ENCODE measurements around the gene TFAP2E. TPM values are rescaled to one million over a fixed set of nuclear protein-coding genes. Genes with fewer than 3 reads are reported as not detected.

TFAP2E gene
- total RNA-seq, 1 experiment from 2014 or later, result 0.94 TPM

DNA sequence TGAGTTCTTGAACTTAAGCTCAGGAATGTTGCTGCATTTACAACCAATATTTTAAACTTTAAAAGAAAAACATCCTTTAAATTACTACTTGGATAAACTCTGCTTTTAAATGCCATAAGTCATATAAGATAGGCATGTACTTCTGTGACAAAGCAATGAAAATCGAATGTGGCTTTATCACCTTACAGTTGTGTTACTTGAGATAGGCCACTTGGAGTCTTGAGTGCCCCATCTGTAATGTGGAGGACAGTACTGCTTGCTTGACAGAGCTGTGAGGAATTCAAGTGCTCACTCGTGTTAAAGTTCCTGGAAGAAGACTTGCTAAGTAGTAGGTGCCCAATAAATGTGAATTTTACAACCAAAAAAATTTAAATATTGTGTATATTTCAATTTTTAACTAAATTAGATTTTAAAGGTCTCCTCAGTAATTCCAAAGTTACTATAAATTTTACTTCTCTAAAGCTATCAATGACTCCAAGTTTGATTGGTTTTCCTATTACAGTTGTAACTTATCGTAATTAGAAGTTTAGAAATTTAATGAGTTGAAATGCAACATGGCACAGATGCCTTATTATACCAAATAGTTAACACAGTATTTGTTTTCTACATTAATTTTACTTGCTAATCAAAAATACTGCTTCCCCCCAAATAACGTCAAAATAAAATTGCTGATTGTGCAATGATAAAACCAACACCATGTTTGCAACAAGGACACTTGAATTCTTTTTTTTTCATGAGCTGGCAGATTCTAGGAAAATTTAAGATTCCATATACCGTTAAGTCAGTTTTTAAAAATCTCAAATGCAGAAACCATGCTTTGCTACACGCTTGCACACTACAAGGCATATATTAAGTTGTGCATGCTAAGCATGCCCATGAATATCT, 46.4 kb downstream of the TFAP2E start:
- Histone ChIP-seq H3K4me3 (ENCODE audit: insufficient read depth, low read depth, low read length) (no peak overlapping the region), H3K36me3 (replicated peaks; ENCODE audit: control insufficient read depth, insufficient read depth, low read length) (peaks cover 2% of the 10 kb centered on the region), H3K27me3 (ENCODE audit: control insufficient read depth, insufficient read depth, low read length) (no peaks in the 10 kb centered on the region)
- DNase-seq, result no peak

DNA sequence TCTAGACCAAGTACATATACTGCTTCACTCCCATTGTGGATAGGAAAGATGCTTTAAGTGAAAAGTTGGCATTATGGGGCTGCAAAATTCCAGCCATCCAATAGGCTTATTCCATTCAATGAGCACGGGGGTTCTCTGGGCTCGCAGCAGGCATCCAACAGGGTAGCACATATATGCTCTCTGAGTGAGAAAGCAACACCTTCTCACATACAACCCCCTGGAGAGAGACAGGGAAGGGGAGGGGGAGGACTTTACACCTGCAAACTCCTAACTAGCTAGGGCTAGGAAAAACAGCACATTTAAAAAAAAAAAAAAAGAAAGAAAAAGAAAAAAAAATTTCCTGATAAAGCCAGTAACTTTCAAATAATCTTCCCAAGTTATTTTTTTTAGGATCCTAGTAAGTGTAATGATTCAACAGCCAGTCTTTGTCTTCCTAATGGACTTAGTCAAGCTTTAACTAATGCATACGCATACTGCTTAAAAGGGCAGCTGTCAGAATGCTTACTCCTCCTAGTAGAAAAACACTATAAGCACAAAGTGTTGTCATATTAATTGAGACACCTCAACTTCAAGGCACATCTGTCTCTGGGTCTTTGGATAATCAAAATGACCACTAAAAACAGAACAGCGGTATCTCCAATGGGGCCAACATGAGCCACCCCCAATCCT, 49.5 kb downstream of the TFAP2E start:
- Histone ChIP-seq H3K36me3 (replicated peaks; ENCODE audit: control insufficient read depth, insufficient read depth, low read length) (peaks cover 2% of the 10 kb centered on the region), H3K27me3 (ENCODE audit: control insufficient read depth, insufficient read depth, low read length) (no peaks in the 10 kb centered on the region), H3K4me3 (ENCODE audit: insufficient read depth, low read depth, low read length) (no peak overlapping the region)
- peak; percentile 48 for DNase-seq

DNA sequence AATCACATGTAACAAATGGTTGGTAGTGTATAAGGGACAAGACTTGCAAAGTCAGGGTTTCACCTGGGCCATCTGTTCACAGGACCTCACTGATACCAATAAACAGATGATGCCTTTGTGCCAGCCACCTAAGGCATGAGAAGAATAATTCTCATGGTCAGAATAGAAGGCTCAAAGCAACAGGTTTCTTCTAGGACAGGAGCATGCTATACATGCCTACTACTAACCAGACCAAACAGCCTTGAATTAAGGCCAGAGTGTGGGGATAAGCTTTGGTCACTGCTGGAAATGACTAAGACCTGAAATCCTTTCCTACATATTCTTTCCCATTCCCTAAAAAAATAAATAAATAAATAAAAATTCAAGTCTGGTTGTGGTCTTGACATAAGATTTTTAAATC, 50.7 kb downstream of the TFAP2E start:
- Histone ChIP-seq H3K36me3 (replicated peaks; ENCODE audit: control insufficient read depth, insufficient read depth, low read length) (peaks cover 2% of the 10 kb centered on the region), H3K27me3 (ENCODE audit: control insufficient read depth, insufficient read depth, low read length) (no peaks in the 10 kb centered on the region), H3K4me3 (ENCODE audit: insufficient read depth, low read depth, low read length) (no peak overlapping the region)
- DNase-seq, result no peak

GRCh38 chr1:35629051-35629450, 55.9 kb downstream of the TFAP2E start:
- Histone ChIP-seq H3K27me3 (ENCODE audit: control insufficient read depth, insufficient read depth, low read length) (no peaks in the 10 kb centered on the region), H3K36me3 (replicated peaks; ENCODE audit: control insufficient read depth, insufficient read depth, low read length) (peaks cover 14% of the 10 kb centered on the region), H3K4me3 (ENCODE audit: insufficient read depth, low read depth, low read length) (no peak overlapping the region)
- no peak for DNase-seq

GRCh38 chr1:35631396-35631795, 58.3 kb downstream of the TFAP2E start:
- no peaks in the 10 kb centered on the region for H3K27me3 ChIP-seq (ENCODE audit: control insufficient read depth, insufficient read depth, low read length)
- H3K36me3 ChIP-seq (replicated peaks; ENCODE audit: control insufficient read depth, insufficient read depth, low read length), result peaks cover 22% of the 10 kb centered on the region
- H3K4me3 ChIP-seq (ENCODE audit: insufficient read depth, low read depth, low read length), result no peak overlapping the region
- DNase-seq, result no peak

GRCh38 chr1:35633547-35633946, 60.4 kb downstream of the TFAP2E start:
- peaks cover 22% of the 10 kb centered on the region for H3K36me3 ChIP-seq (replicated peaks; ENCODE audit: control insufficient read depth, insufficient read depth, low read length)

DNA sequence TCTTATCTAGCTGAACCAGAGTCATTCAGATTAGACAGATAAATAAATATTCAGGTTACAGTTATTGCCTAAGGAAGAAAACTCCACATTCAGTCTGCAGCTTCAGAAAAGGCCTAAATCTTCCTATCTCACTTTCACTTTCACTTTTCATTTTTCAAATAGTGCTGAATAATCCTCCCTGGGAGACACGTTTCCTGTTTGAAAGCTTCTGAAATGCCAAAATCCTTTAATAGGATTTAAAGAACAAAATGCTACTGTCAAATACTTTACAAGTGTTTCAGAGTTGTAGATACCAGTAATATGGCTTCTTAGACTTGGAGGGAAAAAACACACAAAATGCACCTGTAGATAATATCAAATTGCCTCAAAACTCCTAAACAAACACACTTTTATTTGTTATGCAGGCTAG, 64.3 kb downstream of the TFAP2E start:
- Histone ChIP-seq H3K4me3 (ENCODE audit: insufficient read depth, low read depth, low read length) (no peak overlapping the region), H3K36me3 (replicated peaks; ENCODE audit: control insufficient read depth, insufficient read depth, low read length) (peaks cover 12% of the 10 kb centered on the region), H3K27me3 (ENCODE audit: control insufficient read depth, insufficient read depth, low read length) (no peaks in the 10 kb centered on the region)
- no peak for DNase-seq

More at GRCh38 chr1:35633547-35633946, 60.4 kb downstream of the TFAP2E start:
- Histone ChIP-seq H3K4me3 (ENCODE audit: insufficient read depth, low read depth, low read length) (no peak overlapping the region), H3K27me3 (ENCODE audit: control insufficient read depth, insufficient read depth, low read length) (no peaks in the 10 kb centered on the region)
- DNase-seq, result no peak

DNA sequence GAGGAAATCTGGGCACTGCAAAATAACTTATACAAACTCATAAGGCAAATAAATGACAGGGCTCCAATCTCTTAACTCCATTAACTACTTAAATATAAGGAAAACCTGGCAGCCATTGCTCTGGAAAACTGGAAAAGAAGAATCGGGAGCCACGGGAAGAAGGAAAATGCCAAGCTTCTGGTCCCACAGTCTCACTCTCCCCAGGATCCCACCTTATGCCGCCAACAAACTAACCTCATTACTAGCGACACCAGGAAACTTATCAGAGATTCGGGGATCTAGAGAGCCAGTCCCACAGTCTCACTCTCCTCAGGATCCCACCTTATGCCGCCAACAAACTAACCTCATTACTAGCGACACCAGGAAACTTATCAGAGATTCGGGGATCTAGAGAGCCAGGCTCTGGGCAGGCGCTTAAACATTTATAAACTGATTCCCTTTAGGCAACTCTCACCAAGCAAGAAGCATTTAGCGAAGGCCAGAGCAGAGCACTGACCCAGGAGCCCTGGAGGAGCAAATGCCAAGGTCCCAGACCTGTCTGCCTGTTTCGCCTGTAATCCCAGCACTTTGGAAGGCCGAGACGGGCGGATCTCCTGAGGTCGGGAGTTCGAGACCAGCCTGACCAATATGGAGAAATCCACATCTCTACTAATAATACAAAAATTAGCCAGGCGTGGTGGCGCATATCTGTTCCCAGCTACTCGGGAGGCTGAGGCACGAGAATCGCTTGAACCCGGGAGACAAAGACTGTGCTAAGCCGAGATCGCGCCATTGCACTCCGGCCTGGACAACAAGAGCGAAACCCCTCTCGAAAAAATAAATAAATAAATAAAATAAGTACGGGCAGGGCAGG, 67.5 kb downstream of the TFAP2E start:
- Histone ChIP-seq H3K36me3 (replicated peaks; ENCODE audit: control insufficient read depth, insufficient read depth, low read length) (no peaks in the 10 kb centered on the region; the same call in 1 of the 2 replicates), H3K27me3 (ENCODE audit: control insufficient read depth, insufficient read depth, low read length) (peaks cover 7% of the 10 kb centered on the region; the same call in 1 of the 2 replicates), H3K4me3 (ENCODE audit: insufficient read depth, low read depth, low read length) (peak overlapping the region; percentile 98)
- no peak for DNase-seq

GRCh38 chr1:35641233-35641866, 68.2 kb downstream of the TFAP2E start, which contains the start of gene PSMB2:
Gene PSMB2, minus strand, starts transcription at chr1:35641526. Its CDS starts 94 bp downstream, at chr1:35641432.
- H3K36me3 ChIP-seq (replicated peaks; ENCODE audit: control insufficient read depth, insufficient read depth, low read length), result no peaks in the 10 kb centered on the region
- peak within 1 kb of the TSS; percentile 98 for H3K4me3 ChIP-seq (ENCODE audit: insufficient read depth, low read depth, low read length)
- H3K27me3 ChIP-seq (ENCODE audit: control insufficient read depth, insufficient read depth, low read length), result peaks cover 10% of the 10 kb centered on the region; the same call in 1 of the 2 replicates
- DNase-seq, result peak; percentile 89

- DNase-seq, result no peak
- peaks cover 10% of the 10 kb centered on the region; the same call in 1 of the 2 replicates for H3K27me3 ChIP-seq (ENCODE audit: control insufficient read depth, insufficient read depth, low read length)
- no peaks in the 10 kb centered on the region for H3K36me3 ChIP-seq (replicated peaks; ENCODE audit: control insufficient read depth, insufficient read depth, low read length)
- H3K4me3 ChIP-seq (ENCODE audit: insufficient read depth, low read depth, low read length), result peak overlapping the region; percentile 98; the same call in 1 of the 2 replicates
Observed at GRCh38 chr1:35642471-35642955, 69.4 kb downstream of the TFAP2E start.

- Histone ChIP-seq H3K27me3 (ENCODE audit: control insufficient read depth, insufficient read depth, low read length) (peaks cover 10% of the 10 kb centered on the region; the same call in 1 of the 2 replicates), H3K4me3 (ENCODE audit: insufficient read depth, low read depth, low read length) (no peak overlapping the region), H3K36me3 (replicated peaks; ENCODE audit: control insufficient read depth, insufficient read depth, low read length) (no peaks in the 10 kb centered on the region)
- no peak for DNase-seq
Observed at GRCh38 chr1:35644204-35644603, 71.1 kb downstream of the TFAP2E start.
